Measurements from ENCODE around the gene NPB. TPM values are rescaled to one million over a fixed set of nuclear protein-coding genes. Genes with fewer than 3 reads are reported as not detected.
A peak's percentile ranks its signal among the peaks of the same experiment; 100 is the strongest.

Gene NPB
- total and polyA plus RNA-seq, 5 donors: 0.14 to 0.53 (median 0.32) TPM

GRCh38 chr17:81865358-81865732 is 36.7 kb upstream of the NPB start:
- no peak for ATAC-seq
- H3K27me3 ChIP-seq (ENCODE audit: control insufficient read depth, insufficient read depth): no peaks in the 10 kb centered on the region
- no peaks in the 10 kb centered on the region for H3K9me3 ChIP-seq (ENCODE audit: control insufficient read depth, low read length)
- no peak overlapping the region for H3K27ac ChIP-seq (ENCODE audit: low read length)
- intact Hi-C loops (cut with DNase I): no loop called here
- DNase-seq: peak in 1 of 3 donors; percentile 37
- H3K4me3 ChIP-seq (ENCODE audit: low read length): no peak overlapping the region
- no peaks in the 10 kb centered on the region for H3K4me1 ChIP-seq (ENCODE audit: control insufficient read depth, insufficient read depth, low read length)
- 92% methylated on average over 8 of the region's 8 CpGs for WGBS

DNA sequence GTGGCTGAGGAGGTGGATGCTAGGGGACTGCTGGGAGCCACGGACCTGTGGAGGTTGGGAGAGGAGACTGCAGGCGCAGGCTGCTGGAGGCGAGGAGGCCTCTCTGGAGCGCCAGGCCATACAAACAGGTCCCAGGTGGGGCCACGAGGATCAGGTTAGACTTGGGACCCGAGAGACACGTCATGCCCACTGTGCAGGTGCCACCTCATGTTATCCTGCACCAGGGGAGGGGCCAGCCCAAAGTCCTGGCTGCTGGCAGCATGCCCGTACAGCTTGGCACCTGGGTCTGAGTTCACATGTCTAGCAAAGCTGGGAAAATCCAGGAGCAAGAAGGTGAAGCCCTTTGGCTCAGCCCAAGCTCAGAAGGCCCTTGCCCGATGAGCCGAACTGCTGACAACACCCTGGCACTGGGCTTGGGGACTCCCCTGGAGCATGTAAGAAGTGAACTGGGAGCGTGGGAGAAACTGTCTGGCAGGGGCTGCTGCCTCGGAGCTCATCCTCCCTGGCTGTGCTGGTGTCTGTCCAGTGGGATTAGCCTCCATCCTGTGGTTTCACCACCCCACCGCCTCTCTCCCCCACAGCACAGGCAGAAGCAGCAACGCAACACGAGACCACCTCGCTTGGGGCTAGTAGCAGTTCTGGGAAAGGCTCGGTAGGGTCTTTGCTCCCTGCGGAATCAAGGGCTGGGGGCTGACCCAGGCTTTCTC is 36.2 kb upstream of the NPB start:
- H3K27ac ChIP-seq (ENCODE audit: low read length): no peak overlapping the region
- 65% methylated on average over 18 of the region's 18 CpGs for WGBS
- ATAC-seq (no peak), DNase-seq (peak in 2 of 3 donors; percentile 72 to 78)
- no peaks in the 10 kb centered on the region for H3K27me3 ChIP-seq (ENCODE audit: control insufficient read depth, insufficient read depth)
- no peaks in the 10 kb centered on the region for H3K9me3 ChIP-seq (ENCODE audit: control insufficient read depth, low read length)
- H3K4me1 ChIP-seq (ENCODE audit: control insufficient read depth, insufficient read depth, low read length): no peaks in the 10 kb centered on the region
- no peak overlapping the region for H3K4me3 ChIP-seq (ENCODE audit: low read length)
- intact Hi-C loops (cut with DNase I): no loop called here

GRCh38 chr17:81866440-81867169 is 35.4 kb upstream of the NPB start:
- DNase-seq (peak in 1 of 3 donors; percentile 56), ATAC-seq (peak in 1 of 2 donors; percentile 0)
- no peaks in the 10 kb centered on the region for H3K4me1 ChIP-seq (ENCODE audit: control insufficient read depth, insufficient read depth, low read length)

DNA sequence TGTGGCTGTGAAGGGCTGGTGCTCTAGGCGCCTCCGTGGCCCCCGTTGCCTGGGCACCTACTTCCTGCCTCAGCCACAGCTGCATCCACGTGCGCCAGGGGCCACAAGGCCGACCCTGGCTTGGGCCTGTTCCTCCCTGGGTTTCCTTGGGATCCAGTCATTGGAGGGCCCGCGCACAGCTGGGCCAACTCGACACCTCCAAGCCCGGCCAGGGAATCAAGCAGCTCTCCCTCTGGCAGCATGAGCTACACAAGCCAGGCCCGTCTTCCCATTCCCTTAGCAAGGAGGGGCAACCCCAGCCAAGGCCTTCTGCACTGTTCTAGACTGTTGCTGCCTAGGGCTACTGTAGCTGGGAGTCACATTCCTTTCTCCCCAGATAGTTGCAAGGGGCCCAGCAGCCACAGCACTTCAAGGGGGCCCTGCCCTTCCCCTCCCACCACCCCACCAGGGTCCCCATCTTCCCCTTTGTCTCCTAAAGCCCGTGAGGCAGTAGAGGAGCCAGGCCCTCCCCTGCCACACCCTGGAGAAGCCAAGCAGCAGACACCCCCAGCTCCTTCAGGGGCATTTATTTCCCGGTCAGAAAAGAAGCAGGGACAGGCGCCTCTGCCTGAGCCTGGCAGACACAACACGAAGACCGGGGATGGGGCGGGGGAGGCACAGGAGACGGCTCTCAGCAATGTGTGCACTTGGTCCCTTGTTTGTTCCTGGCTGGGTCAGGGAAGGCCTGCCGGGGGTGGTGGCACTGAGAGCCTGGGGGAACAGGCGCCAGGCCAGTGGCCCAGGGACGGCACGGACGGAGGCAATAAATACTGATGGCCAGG is 34.7 kb upstream of the NPB start:
- Histone ChIP-seq H3K27me3 (ENCODE audit: control insufficient read depth, insufficient read depth) (no peaks in the 10 kb centered on the region), H3K4me3 (ENCODE audit: low read length) (no peak overlapping the region), H3K27ac (ENCODE audit: low read length) (peak overlapping the region; percentile 0), H3K9me3 (ENCODE audit: control insufficient read depth, low read length) (no peaks in the 10 kb centered on the region), H3K4me1 (ENCODE audit: control insufficient read depth, insufficient read depth, low read length) (no peaks in the 10 kb centered on the region)
- peak; percentile 57 to 75 (median 70) for DNase-seq
- intact Hi-C loops (cut with DNase I): no loop called here
- 41% methylated on average over 23 of the region's 23 CpGs for WGBS
- ATAC-seq: peak; percentile 0 to 3

More at GRCh38 chr17:81866440-81867169, 35.4 kb upstream of the NPB start:
- Histone ChIP-seq H3K9me3 (ENCODE audit: control insufficient read depth, low read length) (no peaks in the 10 kb centered on the region), H3K27ac (ENCODE audit: low read length) (peak overlapping the region; percentile 0), H3K4me3 (ENCODE audit: low read length) (no peak overlapping the region), H3K27me3 (ENCODE audit: control insufficient read depth, insufficient read depth) (no peaks in the 10 kb centered on the region)
- intact Hi-C loops (cut with DNase I): no loop called here
- whole genome bisulfite sequencing: 62% methylated on average over 18 of the region's 18 CpGs

DNA sequence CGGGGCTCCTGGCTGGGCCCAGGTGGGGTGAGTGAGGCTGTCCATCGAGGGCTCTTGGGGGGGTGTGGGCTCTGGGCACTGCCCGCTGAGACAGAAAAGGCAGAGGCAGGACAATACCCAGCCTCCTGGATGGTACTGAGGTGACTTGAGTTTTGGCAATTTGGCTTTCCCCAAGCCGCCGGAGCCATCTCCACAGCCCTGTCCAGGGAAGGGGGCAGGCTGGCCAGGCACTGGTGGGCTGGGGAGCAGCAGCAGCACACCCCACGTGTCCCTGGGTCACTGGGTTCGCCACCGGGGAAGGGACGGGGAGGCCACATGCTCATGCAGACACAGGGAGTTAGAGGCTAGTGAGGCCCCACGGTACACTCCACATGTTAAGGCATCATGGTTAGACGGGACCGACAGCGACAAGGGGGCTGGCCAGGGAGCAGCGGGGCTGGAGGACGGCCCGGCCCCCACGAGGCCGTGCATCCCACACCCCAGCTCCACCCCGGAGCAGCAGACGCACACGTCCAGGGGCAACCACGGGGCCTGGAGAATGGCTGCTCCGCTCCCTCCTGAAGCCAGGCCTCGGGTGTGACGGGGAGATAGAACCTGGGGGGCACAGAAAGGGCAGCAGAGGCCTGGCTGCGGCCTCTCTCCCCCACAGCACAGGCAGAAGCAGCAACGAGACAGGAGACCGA is 33.9 kb upstream of the NPB start:
- no peak for ATAC-seq
- DNase-seq: peak in 1 of 3 donors; percentile 71
- no peaks in the 10 kb centered on the region for H3K9me3 ChIP-seq (ENCODE audit: control insufficient read depth, low read length)
- H3K27ac ChIP-seq (ENCODE audit: low read length): no peak overlapping the region
- no peak overlapping the region for H3K4me3 ChIP-seq (ENCODE audit: low read length)
- no peaks in the 10 kb centered on the region for H3K4me1 ChIP-seq (ENCODE audit: control insufficient read depth, insufficient read depth, low read length)
- WGBS: 62% methylated on average over 28 of the region's 28 CpGs
- H3K27me3 ChIP-seq (ENCODE audit: control insufficient read depth, insufficient read depth): no peaks in the 10 kb centered on the region
- intact Hi-C loops (cut with DNase I): no loop called here

DNA sequence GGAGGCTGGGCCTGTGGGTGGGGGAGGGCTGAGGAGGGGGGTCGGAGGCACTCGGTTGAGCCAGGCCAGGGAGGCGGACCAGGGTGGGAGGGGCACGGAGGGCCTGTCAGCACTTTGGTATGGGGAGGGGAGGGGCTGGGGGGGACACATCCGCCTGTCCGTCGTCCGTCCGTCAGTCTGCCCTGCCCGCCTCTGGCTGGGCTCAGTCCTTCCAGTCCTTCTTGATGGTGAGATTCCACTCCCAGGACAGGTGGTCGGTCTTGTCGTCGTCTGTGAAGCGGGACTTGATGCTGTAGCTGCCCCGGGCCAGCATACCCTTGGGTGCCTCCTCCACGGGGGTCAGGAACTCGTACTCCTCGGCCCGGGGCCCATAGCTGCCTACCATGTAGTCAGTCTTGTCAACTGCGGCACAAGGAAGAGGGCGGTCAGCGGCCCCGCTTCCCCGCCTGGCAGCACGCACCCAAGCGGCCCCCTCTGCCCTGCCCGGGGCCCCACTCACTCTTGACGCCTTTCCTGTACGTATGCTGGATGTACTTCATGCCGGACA is 33.3 kb upstream of the NPB start:
- H3K27me3 ChIP-seq (ENCODE audit: control insufficient read depth, insufficient read depth): no peaks in the 10 kb centered on the region
- 55% methylated on average over 30 of the region's 30 CpGs for WGBS
- peak overlapping the region; percentile 5 for H3K27ac ChIP-seq (ENCODE audit: low read length)
- H3K4me3 ChIP-seq (ENCODE audit: low read length): no peak overlapping the region
- ATAC-seq (peak in 1 of 2 donors; percentile 1), DNase-seq (peak; percentile 63 to 82 (median 71))
- H3K9me3 ChIP-seq (ENCODE audit: control insufficient read depth, low read length): no peaks in the 10 kb centered on the region
- H3K4me1 ChIP-seq (ENCODE audit: control insufficient read depth, insufficient read depth, low read length): no peaks in the 10 kb centered on the region
- intact Hi-C loops (cut with DNase I): no loop called here

- DNase-seq (peak; percentile 52 to 86 (median 80)), ATAC-seq (peak; percentile 1 to 27)
- H3K9me3 ChIP-seq (ENCODE audit: control insufficient read depth, low read length): no peaks in the 10 kb centered on the region
- intact Hi-C loops (cut with DNase I): no loop called here
- H3K4me1 ChIP-seq (ENCODE audit: control insufficient read depth, insufficient read depth, low read length): no peaks in the 10 kb centered on the region
- H3K27me3 ChIP-seq (ENCODE audit: control insufficient read depth, insufficient read depth): no peaks in the 10 kb centered on the region
- 35% methylated on average over 52 of the region's 52 CpGs for WGBS
- H3K4me3 ChIP-seq (ENCODE audit: low read length): peak overlapping the region; percentile 97
- H3K27ac ChIP-seq (ENCODE audit: low read length): peak overlapping the region; percentile 5
Observed at GRCh38 chr17:81869221-81870130, 32.6 kb upstream of the NPB start.

DNA sequence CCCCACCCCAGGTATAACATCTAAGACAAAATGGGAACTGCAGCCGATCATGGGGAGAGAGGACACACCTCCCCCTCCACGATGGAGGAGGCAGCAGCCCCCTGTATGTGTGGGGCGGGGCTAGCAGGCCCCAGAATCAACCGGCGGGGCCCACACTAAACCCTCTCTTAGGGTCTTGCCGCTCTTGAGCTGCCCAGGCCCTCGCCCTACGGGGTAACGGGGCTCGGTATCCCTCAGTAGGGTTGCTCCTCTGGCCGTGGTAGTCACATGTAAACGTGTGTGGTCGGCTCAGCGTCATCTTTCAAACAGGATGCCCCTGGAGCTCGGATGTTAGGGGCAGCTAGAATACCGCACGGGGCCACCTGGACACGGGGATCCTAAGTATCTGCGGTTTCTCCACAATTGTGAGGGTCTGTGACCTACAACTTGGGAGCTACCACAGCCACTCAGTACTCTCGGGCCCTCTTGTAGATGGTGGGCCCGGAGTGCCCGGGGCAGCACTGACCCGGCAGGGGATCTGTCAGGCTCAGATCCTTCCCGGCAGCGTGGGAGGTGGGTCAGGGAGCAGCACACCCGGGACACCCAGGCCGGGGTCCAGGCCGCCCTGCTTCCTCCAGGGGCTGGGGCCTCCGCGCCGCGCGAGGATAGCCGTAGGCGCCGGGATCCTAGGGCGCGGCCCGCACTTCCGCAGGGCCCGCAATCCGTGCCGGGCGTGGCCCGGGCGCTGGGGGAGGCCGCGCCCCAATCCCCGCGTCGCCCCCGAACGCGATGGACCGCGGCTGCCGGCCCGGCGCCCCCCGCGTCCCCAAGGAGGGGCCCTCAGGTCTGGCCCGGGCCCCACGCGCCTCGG is 31.7 kb upstream of the NPB start:
- intact Hi-C loops (cut with DNase I): no loop called here
- 2% methylated on average over 65 of the region's 65 CpGs for WGBS

DNA sequence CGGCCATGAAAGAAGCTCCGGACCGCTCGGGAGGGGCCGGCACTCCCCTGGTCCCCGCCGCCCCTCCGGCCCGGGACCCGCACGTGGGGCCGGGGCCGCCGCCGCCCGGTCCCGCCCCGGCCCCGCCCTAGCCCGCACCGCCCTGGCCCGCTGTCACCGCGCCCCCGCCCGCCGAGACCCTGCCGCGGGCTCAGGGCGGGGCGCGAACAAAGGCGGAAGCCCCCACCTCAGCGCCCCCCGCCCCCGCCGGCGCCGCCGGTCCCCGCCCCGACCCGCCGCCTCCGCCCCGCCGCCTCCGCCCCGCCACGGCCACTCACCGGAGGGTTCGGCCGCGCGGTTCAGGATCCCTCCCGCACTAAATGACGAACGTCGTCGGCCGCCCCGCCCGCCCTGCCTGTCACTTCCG is 31.1 kb upstream of the NPB start, which contains the start of gene ARHGDIA:
TSS of gene ARHGDIA (minus strand) at position 357 of the 406 bp plus-strand sequence. CDS start 1,407 bp downstream, outside the sequence.
- ATAC-seq (peak; percentile 60 to 67), DNase-seq (no peak)
- intact Hi-C loops (cut with DNase I): no loop called here
- H3K27ac ChIP-seq (ENCODE audit: low read length): peak within 1 kb of the TSS; percentile 94
- 1% methylated on average over 64 of the region's 64 CpGs for WGBS
- no peaks in the 10 kb centered on the region for H3K4me1 ChIP-seq (ENCODE audit: control insufficient read depth, insufficient read depth, low read length)
- H3K4me3 ChIP-seq (ENCODE audit: low read length): peak within 1 kb of the TSS; percentile 97
- no peaks in the 10 kb centered on the region for H3K9me3 ChIP-seq (ENCODE audit: control insufficient read depth, low read length)
- H3K27me3 ChIP-seq (ENCODE audit: control insufficient read depth, insufficient read depth): no peaks in the 10 kb centered on the region

More for the DNA sequence above, 31.7 kb upstream of the NPB start:
- Histone ChIP-seq H3K27me3 (ENCODE audit: control insufficient read depth, insufficient read depth) (no peaks in the 10 kb centered on the region), H3K4me3 (ENCODE audit: low read length) (peak overlapping the region; percentile 97), H3K9me3 (ENCODE audit: control insufficient read depth, low read length) (no peaks in the 10 kb centered on the region), H3K27ac (ENCODE audit: low read length) (peak overlapping the region; percentile 94), H3K4me1 (ENCODE audit: control insufficient read depth, insufficient read depth, low read length) (no peaks in the 10 kb centered on the region)
- ATAC-seq (peak; percentile 0 to 5), DNase-seq (peak; percentile 62 to 83 (median 81))

Measured in right cardiac atrium (tissue), 5 donors.